Activated CD8-positive, alpha-beta memory T cell treated with anti-CD3 and anti-CD28 coated beads for 4 hours (primary cell): ENCODE measurements around the gene CAMK4.

Experiments used
- DNase-seq, 2 donors: peaks; one replicate each; pipeline ENCODE4 v3.0.0-alpha.2; 2020; ENCODE audit warnings: low read depth in 2 of 2

CAMK4 gene

GRCh38 chr5:111422747-111423720 is 198.8 kb downstream of the CAMK4 start:
- no peak for DNase-seq

- DNase-seq = no peak
Observed at GRCh38 chr5:111425205-111425604, 201.0 kb downstream of the CAMK4 start.

- no peak for DNase-seq
Observed at GRCh38 chr5:111427762-111428161, 203.6 kb downstream of the CAMK4 start.

- no peak for DNase-seq
Observed at GRCh38 chr5:111432883-111433536, 208.8 kb downstream of the CAMK4 start.

- no peak for DNase-seq
Observed at GRCh38 chr5:111434800-111435199, 210.6 kb downstream of the CAMK4 start.

- DNase-seq = no peak
Observed at GRCh38 chr5:111439473-111440075, 215.4 kb downstream of the CAMK4 start.

GRCh38 chr5:111447099-111447498 is 222.9 kb downstream of the CAMK4 start:
- DNase-seq = no peak

- no peak for DNase-seq
Observed at GRCh38 chr5:111447822-111448221, 223.6 kb downstream of the CAMK4 start.

- no peak for DNase-seq
Observed at GRCh38 chr5:111453295-111453694, 229.1 kb downstream of the CAMK4 start.

GRCh38 chr5:111453747-111454146 is 229.6 kb downstream of the CAMK4 start:
- DNase-seq = no peak

- DNase-seq = no peak
Observed at GRCh38 chr5:111454198-111454622, 230.0 kb downstream of the CAMK4 start.

- no peak for DNase-seq
Observed at GRCh38 chr5:111454776-111455175, 230.6 kb downstream of the CAMK4 start.

- no peak for DNase-seq
Observed at GRCh38 chr5:111461255-111461671, 237.1 kb downstream of the CAMK4 start.

- DNase-seq = no peak
Observed at GRCh38 chr5:111461934-111462333, 237.8 kb downstream of the CAMK4 start.

- no peak for DNase-seq
Observed at GRCh38 chr5:111463311-111463710, 239.1 kb downstream of the CAMK4 start.

GRCh38 chr5:111469293-111469896 is 245.2 kb downstream of the CAMK4 start:
- DNase-seq = no peak

- DNase-seq = no peak
Observed at GRCh38 chr5:111469903-111470302, 245.7 kb downstream of the CAMK4 start.

GRCh38 chr5:111472096-111472495 is 247.9 kb downstream of the CAMK4 start:
- no peak for DNase-seq

- no peak for DNase-seq
Observed at GRCh38 chr5:111472579-111472978, 248.4 kb downstream of the CAMK4 start.

GRCh38 chr5:111478266-111478665 is 254.1 kb downstream of the CAMK4 start:
- DNase-seq = no peak

- DNase-seq = no peak
Observed at GRCh38 chr5:111478898-111479297, 254.7 kb downstream of the CAMK4 start.

GRCh38 chr5:111480346-111480745 is 256.2 kb downstream of the CAMK4 start:
- no peak for DNase-seq
